ENCODE results near the gene CFAP97D2.
A peak's percentile ranks its signal among the peaks of the same experiment; 100 is the strongest.

DNA sequence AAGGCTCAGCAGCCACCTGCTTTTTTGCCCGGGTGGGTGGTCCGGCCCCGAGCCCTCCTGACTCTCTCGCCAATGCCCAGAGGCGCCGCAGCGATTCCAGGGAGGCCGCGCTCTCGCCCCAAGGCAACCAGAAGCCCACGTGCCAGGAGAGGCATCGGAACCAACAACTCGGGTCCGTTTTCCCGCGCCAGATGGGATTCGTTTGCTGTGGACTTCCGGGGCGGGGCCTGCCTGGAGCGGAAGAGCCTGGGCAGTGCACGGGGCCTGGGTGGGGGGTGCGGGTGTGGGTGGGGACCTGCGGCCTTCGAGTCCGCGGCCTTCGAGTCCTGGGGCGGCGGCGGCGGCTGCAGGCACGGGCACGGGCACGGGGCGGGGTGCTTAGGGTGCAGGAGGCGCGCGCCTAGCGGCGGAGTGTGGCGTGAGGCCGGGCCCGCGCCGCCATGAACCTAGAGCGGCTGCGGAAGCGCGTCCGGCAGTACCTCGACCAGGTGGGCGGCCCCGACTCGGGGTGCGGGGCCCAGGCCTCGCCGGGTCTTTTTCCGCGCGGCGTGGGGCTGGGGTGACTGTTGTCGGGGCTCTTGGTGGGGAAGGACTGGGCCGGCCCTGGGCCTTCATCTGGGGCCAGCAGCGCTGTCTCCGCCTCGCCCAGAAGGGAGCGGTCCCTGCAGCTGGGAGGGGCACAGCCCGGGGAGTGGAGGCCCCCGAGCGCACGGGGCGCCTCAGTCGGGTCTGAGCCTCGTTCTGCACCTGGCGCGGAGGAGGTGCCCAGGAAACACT is 55.8 kb downstream of the CFAP97D2 start, which contains the start of gene CDC16:
- TF ChIP-seq ZNF70 (CRISPR knock-in tag; IDR thresholded peaks at IDR 0.05): no peak
- TF ChIP-seq, protein P1, sequence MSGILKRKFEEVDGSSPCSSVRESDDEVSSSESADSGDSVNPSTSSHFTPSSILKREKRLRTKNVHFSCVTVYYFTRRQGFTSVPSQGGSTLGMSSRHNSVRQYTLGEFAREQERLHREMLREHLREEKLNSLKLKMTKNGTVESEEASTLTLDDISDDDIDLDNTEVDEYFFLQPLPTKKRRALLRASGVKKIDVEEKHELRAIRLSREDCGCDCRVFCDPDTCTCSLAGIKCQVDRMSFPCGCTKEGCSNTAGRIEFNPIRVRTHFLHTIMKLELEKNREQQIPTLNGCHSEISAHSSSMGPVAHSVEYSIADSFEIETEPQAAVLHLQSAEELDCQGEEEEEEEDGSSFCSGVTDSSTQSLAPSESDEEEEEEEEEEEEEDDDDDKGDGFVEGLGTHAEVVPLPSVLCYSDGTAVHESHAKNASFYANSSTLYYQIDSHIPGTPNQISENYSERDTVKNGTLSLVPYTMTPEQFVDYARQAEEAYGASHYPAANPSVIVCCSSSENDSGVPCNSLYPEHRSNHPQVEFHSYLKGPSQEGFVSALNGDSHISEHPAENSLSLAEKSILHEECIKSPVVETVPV (CRISPR knock-in tag; IDR thresholded peaks at IDR 0.05): no peak
- no peak for TF ChIP-seq RARB (CRISPR knock-in tag; IDR thresholded peaks at IDR 0.05)
- TF ChIP-seq, protein P2, sequence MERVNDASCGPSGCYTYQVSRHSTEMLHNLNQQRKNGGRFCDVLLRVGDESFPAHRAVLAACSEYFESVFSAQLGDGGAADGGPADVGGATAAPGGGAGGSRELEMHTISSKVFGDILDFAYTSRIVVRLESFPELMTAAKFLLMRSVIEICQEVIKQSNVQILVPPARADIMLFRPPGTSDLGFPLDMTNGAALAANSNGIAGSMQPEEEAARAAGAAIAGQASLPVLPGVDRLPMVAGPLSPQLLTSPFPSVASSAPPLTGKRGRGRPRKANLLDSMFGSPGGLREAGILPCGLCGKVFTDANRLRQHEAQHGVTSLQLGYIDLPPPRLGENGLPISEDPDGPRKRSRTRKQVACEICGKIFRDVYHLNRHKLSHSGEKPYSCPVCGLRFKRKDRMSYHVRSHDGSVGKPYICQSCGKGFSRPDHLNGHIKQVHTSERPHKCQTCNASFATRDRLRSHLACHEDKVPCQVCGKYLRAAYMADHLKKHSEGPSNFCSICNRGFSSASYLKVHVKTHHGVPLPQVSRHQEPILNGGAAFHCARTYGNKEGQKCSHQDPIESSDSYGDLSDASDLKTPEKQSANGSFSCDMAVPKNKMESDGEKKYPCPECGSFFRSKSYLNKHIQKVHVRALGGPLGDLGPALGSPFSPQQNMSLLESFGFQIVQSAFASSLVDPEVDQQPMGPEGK (CRISPR knock-in tag; IDR thresholded peaks at IDR 0.05; ENCODE audit: borderline replicate concordance): peak; percentile 61; the same call in 1 of the 2 replicates
- TF ChIP-seq ESRRG (CRISPR knock-in tag; IDR thresholded peaks at IDR 0.05): no peak
- TF ChIP-seq, protein P3, sequence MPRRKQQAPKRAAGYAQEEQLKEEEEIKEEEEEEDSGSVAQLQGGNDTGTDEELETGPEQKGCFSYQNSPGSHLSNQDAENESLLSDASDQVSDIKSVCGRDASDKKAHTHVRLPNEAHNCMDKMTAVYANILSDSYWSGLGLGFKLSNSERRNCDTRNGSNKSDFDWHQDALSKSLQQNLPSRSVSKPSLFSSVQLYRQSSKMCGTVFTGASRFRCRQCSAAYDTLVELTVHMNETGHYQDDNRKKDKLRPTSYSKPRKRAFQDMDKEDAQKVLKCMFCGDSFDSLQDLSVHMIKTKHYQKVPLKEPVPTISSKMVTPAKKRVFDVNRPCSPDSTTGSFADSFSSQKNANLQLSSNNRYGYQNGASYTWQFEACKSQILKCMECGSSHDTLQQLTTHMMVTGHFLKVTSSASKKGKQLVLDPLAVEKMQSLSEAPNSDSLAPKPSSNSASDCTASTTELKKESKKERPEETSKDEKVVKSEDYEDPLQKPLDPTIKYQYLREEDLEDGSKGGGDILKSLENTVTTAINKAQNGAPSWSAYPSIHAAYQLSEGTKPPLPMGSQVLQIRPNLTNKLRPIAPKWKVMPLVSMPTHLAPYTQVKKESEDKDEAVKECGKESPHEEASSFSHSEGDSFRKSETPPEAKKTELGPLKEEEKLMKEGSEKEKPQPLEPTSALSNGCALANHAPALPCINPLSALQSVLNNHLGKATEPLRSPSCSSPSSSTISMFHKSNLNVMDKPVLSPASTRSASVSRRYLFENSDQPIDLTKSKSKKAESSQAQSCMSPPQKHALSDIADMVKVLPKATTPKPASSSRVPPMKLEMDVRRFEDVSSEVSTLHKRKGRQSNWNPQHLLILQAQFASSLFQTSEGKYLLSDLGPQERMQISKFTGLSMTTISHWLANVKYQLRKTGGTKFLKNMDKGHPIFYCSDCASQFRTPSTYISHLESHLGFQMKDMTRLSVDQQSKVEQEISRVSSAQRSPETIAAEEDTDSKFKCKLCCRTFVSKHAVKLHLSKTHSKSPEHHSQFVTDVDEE (CRISPR knock-in tag; IDR thresholded peaks at IDR 0.05): 0 out of 2 replicates have a peak, but pooled peaks have one; percentile 51
- TF ChIP-seq ZC3H10 (CRISPR knock-in tag; IDR thresholded peaks at IDR 0.05): no peak
- TF ChIP-seq TCF4 (CRISPR knock-in tag; IDR thresholded peaks at IDR 0.05; ENCODE audit: borderline replicate concordance): 0 out of 2 replicates have a peak, but pooled peaks have one; percentile 17
- TF ChIP-seq ZFP30 (CRISPR knock-in tag; IDR thresholded peaks at IDR 0.05): no peak
- TF ChIP-seq BACH2 (CRISPR knock-in tag; IDR thresholded peaks at IDR 0.05; ENCODE audit: borderline replicate concordance): no peak
- TF ChIP-seq ARNTL (CRISPR knock-in tag; IDR thresholded peaks at IDR 0.05; ENCODE audit: borderline replicate concordance, low read depth): 0 out of 2 replicates have a peak, but pooled peaks have one; percentile 46
- TF ChIP-seq PPARA (CRISPR knock-in tag; IDR thresholded peaks at IDR 0.05; ENCODE audit: borderline replicate concordance): no peak
